Esophagus muscularis mucosa (tissue), 4 donors: ENCODE measurements around the gene RPSA. TPM values are rescaled to one million over a fixed set of nuclear protein-coding genes. Genes with fewer than 3 reads are reported as not detected.
"Not testable (repeated sequence)": the region's sequence is repeated elsewhere in the genome, so short reads cannot be mapped to it uniquely, and the experiment has no call there.

Experiments used
- DNase-seq: peaks from one replicate; pipeline ENCODE4 v3.0.0-alpha.2; 2017; ENCODE audit errors: extremely low spot score
- H3K27ac ChIP-seq, 4 donors: fragments of 200-600 bp; sonication (generic); replicated peaks in 1 of 4; 1 replicate in 3 of 4; 2 replicates in 1 of 4; pipeline ENCODE4 v1.5.1; 2016 to 2019; ENCODE audit warnings: mild to moderate bottlenecking in 1 of 4
- H3K27me3 ChIP-seq, 4 donors: fragments of 200-600 bp; sonication (generic); one replicate each; pipeline versions ENCODE4 v1.5.1 to v1.6.0; 2016 to 2019
- H3K36me3 ChIP-seq, 4 donors: fragments of 200-600 bp; sonication (generic); one replicate each; pipeline ENCODE4 v1.5.1; 2016 to 2019
- H3K4me1 ChIP-seq, 4 donors: fragments of 200-600 bp; sonication (generic); one replicate each; pipeline ENCODE4 v1.5.1; 2016 to 2019
- H3K4me3 ChIP-seq, 4 donors: fragments of 200-600 bp; sonication (generic); 1 replicate in 2 of 4; 2 replicates in 2 of 4; pipeline ENCODE4 v1.5.1; 2016 to 2019; ENCODE audit warnings: mild to moderate bottlenecking in 4 of 4, moderate library complexity in 1 of 4
- H3K9me3 ChIP-seq, 4 donors: fragments of 200-600 bp; sonication (generic); 1 replicate in 3 of 4; 2 replicates in 1 of 4; pipeline ENCODE4 v1.5.1; 2016 to 2019
- CTCF ChIP-seq, 3 experiments: fragments of 200-600 bp in 2 of 3; fragments of 450-650 bp in 1 of 3; sonication (generic) in 2 of 3; IDR thresholded peaks; one replicate each; pipeline ENCODE4 v1.5.1; 2017 to 2019; ENCODE audit warnings: antibody characterized with exemption in 3 of 3, mild to moderate bottlenecking in 2 of 3, moderate library complexity in 1 of 3
- EP300 ChIP-seq: sonication (generic); formaldehyde crosslinking; IDR thresholded peaks from one replicate; pipeline ENCODE4 v1.6.1; 2017; ENCODE audit warnings: antibody characterized with exemption
- POLR2A ChIP-seq: fragments of 450-650 bp; IDR thresholded peaks from one replicate; pipeline ENCODE4 v1.6.1; 2017; ENCODE audit warnings: antibody characterized with exemption, moderate library complexity, mild to moderate bottlenecking, low read depth
- POLR2AphosphoS5 ChIP-seq, 2 donors: sonication (generic); formaldehyde crosslinking; IDR thresholded peaks; one replicate each; pipeline ENCODE4 v1.6.1; 2017; ENCODE audit warnings: antibody characterized with exemption in 2 of 2
- WGBS: methylation state at CpG from one replicate; pipeline ENCODE4 v1.1.5; 2018; 5-methylcytosine and 5-hydroxymethylcytosine counted together
- intact Hi-C: fragments of 100-400 bp; cut with DNase I; formaldehyde crosslinking; loops from one replicate; pipeline ENCODE4 v1.15.1; 2023
- total RNA-seq, 4 donors: library from RNA; depleted of rRNA; stranded (reverse); fragments of >200 nt; gene quantifications; one replicate each; pipeline versions ENCODE4 v1.1.0 to v1.2.1, GENCODE V29; 2016

Gene RPSA
- 1,000 to 10,000 TPM in 2 of 4 donors, 100 to 1,000 TPM in 2; 720 to 1,054 (median 915) TPM for total RNA-seq

- Histone ChIP-seq H3K9me3 (no peaks in the 10 kb centered on the region), H3K36me3 (peaks cover 22 to 39% (median 35%) of the 10 kb centered on the region in 4 donors), H3K4me1 (peaks cover 24 to 35% (median 32%) of the 10 kb centered on the region in 4 donors), H3K4me3 (peak within 1 kb of the TSS; percentile 65 to 77 (median 73)), H3K27me3 (no peaks in the 10 kb centered on the region), H3K27ac (peak within 1 kb of the TSS; percentile 78 to 88 (median 82))
- TF ChIP-seq CTCF (IDR thresholded peaks at IDR 0.05) (peak; percentile 37 to 59 (median 49)), EP300 (no peak), POLR2A (peak; percentile 90), POLR2AphosphoS5 (IDR thresholded peaks at IDR 0.05) (peak; percentile 95 to 99)
- WGBS: under 1% methylated on average over 40 of the region's 63 CpGs
- DNase-seq: peak; percentile 98
- intact Hi-C loops: loop anchor here (1.0 kb wide), 1 partner anchor 22 kb away; no protein-coding TSS in a partner anchor
These were observed at the start of gene RPSA for GRCh38 chr3:39406368-39407258. RPSA (plus strand) TSS chr3:39406720; CDS start chr3:39407654, 934 bp downstream.

- 83% methylated on average over 3 of the region's 3 CpGs for WGBS
- Histone ChIP-seq H3K27ac (no peak overlapping the region), H3K36me3 (no peaks in the 10 kb centered on the region), H3K4me1 (no peaks in the 10 kb centered on the region), H3K27me3 (no peaks in the 10 kb centered on the region), H3K9me3 (no peaks in the 10 kb centered on the region), H3K4me3 (no peak overlapping the region)
- DNase-seq: no peak
- TF ChIP-seq EP300: no peak
- no peak for TF ChIP-seq CTCF (IDR thresholded peaks at IDR 0.05)
- no peak for TF ChIP-seq POLR2AphosphoS5 (IDR thresholded peaks at IDR 0.05)
- TF ChIP-seq POLR2A: no peak
- intact Hi-C loops: no loop called here
These were observed 48.2 kb upstream of the RPSA start for GRCh38 chr3:39358333-39358732.

- H3K27ac ChIP-seq: no peak overlapping the region
- DNase-seq: no peak
- no peak for TF ChIP-seq POLR2AphosphoS5 (IDR thresholded peaks at IDR 0.05)
- no peaks in the 10 kb centered on the region for H3K27me3 ChIP-seq
- no peaks in the 10 kb centered on the region for H3K4me1 ChIP-seq
- H3K9me3 ChIP-seq: no peaks in the 10 kb centered on the region
- 64% methylated on average over 7 of the region's 8 CpGs for WGBS
- intact Hi-C loops: no loop called here
- H3K36me3 ChIP-seq: no peaks in the 10 kb centered on the region
- H3K4me3 ChIP-seq: no peak overlapping the region
These were observed 45.1 kb upstream of the RPSA start for GRCh38 chr3:39361252-39361927.

- intact Hi-C loops: no loop called here
- no peaks in the 10 kb centered on the region for H3K36me3 ChIP-seq
- no peak for DNase-seq
- WGBS: 50% methylated on average over 1 of the region's 3 CpGs
- H3K27ac ChIP-seq: no peak overlapping the region
- TF ChIP-seq EP300 (no peak), POLR2A (no peak), CTCF (IDR thresholded peaks at IDR 0.05) (no peak), POLR2AphosphoS5 (IDR thresholded peaks at IDR 0.05) (no peak)
- H3K27me3 ChIP-seq: no peaks in the 10 kb centered on the region
- H3K4me3 ChIP-seq: no peak overlapping the region
- no peaks in the 10 kb centered on the region for H3K9me3 ChIP-seq
- H3K4me1 ChIP-seq: no peaks in the 10 kb centered on the region
These were observed 44.3 kb upstream of the RPSA start for GRCh38 chr3:39362192-39362591.

GRCh38 chr3:39362812-39363211, 43.7 kb upstream of the RPSA start:
- intact Hi-C loops: no loop called here
- Histone ChIP-seq H3K27me3 (no peaks in the 10 kb centered on the region), H3K27ac (no peak overlapping the region), H3K36me3 (no peaks in the 10 kb centered on the region), H3K9me3 (no peaks in the 10 kb centered on the region), H3K4me3 (no peak overlapping the region), H3K4me1 (no peaks in the 10 kb centered on the region)
- no peak for DNase-seq
- TF ChIP-seq CTCF (IDR thresholded peaks at IDR 0.05) (no peak), POLR2A (no peak), POLR2AphosphoS5 (IDR thresholded peaks at IDR 0.05) (no peak), EP300 (no peak)
- 78% methylated on average over 2 of the region's 2 CpGs for WGBS

GRCh38 chr3:39370450-39370849, 36.1 kb upstream of the RPSA start:
- H3K4me1 ChIP-seq, H3K9me3 ChIP-seq, intact Hi-C loops, H3K27me3 ChIP-seq, H3K36me3 ChIP-seq, H3K27ac ChIP-seq, DNase-seq, H3K4me3 ChIP-seq: not testable (repeated sequence)
- 85% methylated on average over 4 of the region's 4 CpGs for WGBS
